ENCODE results near the gene GPAM.

DNA sequence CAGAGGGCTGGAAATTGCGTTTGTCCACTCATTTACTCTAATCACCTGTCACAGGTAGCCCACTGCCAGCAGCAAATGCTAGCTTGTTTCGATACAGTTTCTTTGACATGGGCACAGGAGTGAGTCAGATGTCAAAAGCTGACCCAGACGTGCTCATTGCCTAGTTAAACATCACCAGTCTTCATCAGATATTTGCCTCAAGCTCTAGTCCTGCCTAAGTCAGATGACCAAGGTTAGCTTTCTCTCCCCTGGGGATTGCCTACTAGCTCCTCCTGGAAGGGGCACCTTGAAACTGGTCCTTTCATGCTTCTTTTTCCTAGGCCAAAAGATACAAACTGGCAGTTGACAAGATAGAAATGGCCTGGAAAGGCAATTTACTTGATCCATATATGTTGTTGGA lies 35.2 kb downstream of the GPAM start:
- TF ChIP-seq EMX1 (CRISPR knock-in tag; IDR thresholded peaks at IDR 0.05) (no peak), NR2C2 (CRISPR knock-in tag; IDR thresholded peaks at IDR 0.05) (no peak), NR3C1 (CRISPR knock-in tag; conservative IDR thresholded peaks at IDR 0.05; ENCODE audit: low read depth) (no peak), CTCF (IDR thresholded peaks at IDR 0.05) (no peak), ESRRA (CRISPR knock-in tag; IDR thresholded peaks at IDR 0.05; ENCODE audit: borderline replicate concordance) (no peak), ZNF263 (CRISPR knock-in tag; IDR thresholded peaks at IDR 0.05; ENCODE audit: low read depth) (no peak), NFATC4 (CRISPR knock-in tag; IDR thresholded peaks at IDR 0.05) (no peak), NFYB (CRISPR knock-in tag; conservative IDR thresholded peaks at IDR 0.05; ENCODE audit: low read depth) (no peak), RELA (CRISPR knock-in tag; IDR thresholded peaks at IDR 0.05; ENCODE audit: borderline replicate concordance) (no peak)

All from WTC11 (cell line).